ENCODE results near the gene CHRNA5.

Gene CHRNA5

DNA sequence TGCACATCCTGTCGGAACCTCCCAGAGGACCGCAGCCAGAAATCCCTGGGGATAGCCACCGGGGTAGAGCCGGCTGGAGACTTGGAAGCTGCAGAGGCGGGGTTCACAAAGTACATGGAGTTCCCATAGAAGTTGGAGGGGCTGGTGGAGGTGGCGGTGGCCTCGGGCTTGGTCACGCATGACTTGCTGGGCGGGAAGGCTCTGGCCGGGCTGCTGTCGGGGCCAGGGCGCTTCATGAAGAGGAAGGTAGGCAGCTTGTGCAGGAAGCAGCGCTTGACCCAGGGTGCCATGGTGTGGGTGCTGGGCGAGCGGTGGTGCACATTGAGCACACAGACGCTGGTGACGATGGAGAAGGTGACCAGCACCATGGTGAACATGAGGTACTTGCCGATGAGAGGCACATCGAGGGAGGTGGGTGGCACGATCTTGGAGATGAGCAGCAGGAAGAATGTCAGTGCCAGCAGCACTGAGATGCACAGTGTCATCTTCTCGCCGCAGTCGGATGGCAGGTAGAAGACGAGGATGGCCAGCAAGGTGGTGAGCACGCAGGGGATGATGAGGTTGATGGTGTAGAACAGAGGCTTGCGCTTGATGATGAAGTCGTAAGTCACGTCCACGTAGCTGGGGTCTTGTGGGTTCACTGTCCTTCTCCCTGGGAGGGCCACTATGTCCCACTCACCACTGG, 63.9 kb downstream of the CHRNA5 start:
- H3K9me3 Mint-ChIP-seq = peaks cover 8% of the 10 kb centered on the region
- H3K36me3 Mint-ChIP-seq (ENCODE audit: low read depth) = peaks cover 36% of the 10 kb centered on the region
- H3K4me3 Mint-ChIP-seq = no peak overlapping the region
- no peaks in the 10 kb centered on the region for H3K4me1 Mint-ChIP-seq
- no peak overlapping the region for H3K27ac Mint-ChIP-seq
- TF ChIP-seq, protein P1, sequence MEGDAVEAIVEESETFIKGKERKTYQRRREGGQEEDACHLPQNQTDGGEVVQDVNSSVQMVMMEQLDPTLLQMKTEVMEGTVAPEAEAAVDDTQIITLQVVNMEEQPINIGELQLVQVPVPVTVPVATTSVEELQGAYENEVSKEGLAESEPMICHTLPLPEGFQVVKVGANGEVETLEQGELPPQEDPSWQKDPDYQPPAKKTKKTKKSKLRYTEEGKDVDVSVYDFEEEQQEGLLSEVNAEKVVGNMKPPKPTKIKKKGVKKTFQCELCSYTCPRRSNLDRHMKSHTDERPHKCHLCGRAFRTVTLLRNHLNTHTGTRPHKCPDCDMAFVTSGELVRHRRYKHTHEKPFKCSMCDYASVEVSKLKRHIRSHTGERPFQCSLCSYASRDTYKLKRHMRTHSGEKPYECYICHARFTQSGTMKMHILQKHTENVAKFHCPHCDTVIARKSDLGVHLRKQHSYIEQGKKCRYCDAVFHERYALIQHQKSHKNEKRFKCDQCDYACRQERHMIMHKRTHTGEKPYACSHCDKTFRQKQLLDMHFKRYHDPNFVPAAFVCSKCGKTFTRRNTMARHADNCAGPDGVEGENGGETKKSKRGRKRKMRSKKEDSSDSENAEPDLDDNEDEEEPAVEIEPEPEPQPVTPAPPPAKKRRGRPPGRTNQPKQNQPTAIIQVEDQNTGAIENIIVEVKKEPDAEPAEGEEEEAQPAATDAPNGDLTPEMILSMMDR (IDR thresholded peaks at IDR 0.05; ENCODE audit: unreplicated experiment in 3 of 3) = no peak
- peaks cover 49% of the 10 kb centered on the region for H3K27me3 Mint-ChIP-seq (ENCODE audit: low read depth)

DNA sequence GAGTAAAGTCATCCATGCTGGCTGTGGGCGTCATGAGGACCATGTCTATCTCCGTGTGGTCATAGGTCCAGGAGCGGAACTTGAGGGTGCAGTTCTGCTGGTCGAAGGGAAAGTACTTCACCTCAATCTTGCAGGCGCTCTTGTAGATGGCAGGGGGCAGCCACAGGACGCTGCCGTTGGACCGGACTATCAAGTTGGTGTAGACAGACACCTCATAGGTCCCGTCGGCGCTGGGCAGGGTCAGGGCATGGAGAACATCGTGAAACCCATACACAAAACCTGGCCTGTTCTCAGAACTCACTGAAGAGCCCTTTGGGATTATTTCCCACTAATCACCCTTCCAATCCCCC, 64.4 kb downstream of the CHRNA5 start:
- H3K27ac Mint-ChIP-seq = no peak overlapping the region
- TF ChIP-seq, protein P1 (IDR thresholded peaks at IDR 0.05; ENCODE audit: unreplicated experiment in 3 of 3) = no peak
- no peak overlapping the region for H3K4me3 Mint-ChIP-seq
- H3K4me1 Mint-ChIP-seq = no peaks in the 10 kb centered on the region
- peaks cover 8% of the 10 kb centered on the region for H3K9me3 Mint-ChIP-seq
- peaks cover 36% of the 10 kb centered on the region for H3K36me3 Mint-ChIP-seq (ENCODE audit: low read depth)
- H3K27me3 Mint-ChIP-seq (ENCODE audit: low read depth) = peaks cover 44% of the 10 kb centered on the region

DNA sequence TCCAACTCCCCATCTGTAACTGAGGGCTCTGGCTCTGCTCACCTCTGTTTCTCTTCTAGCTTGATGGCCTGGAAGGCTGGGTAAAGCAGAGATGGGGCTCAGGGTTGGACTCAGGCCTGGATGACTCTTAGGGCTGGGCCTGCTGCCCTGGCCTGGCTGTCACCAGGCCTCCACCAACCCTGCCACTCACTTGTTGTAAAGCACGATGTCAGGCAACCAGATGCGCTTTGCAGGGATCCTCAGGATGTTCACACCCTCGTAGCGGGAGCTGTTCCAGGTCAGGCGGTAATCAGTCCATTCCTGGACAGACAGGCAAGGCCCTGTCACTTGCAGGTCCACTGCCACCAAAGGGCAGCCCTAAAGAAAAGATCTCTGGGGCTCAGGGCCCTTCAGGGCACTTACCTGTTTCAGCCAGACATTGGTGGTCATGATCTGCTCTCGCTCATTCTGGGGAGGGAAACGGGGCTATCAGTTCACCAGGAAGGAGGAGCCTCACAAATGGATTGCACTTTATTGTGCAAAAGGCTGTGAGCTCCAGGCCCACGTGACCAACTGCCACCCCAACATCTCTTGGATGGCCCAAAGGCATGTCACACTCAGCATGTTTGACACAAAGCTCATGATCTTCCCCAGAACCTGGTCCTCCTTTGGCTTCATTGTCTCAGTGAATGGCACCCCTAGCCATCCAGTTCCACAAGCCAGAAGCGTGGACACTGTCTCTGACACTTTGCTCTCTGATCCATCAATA, 65.7 kb downstream of the CHRNA5 start:
- Mint-ChIP-seq H3K36me3 (ENCODE audit: low read depth) (peaks cover 36% of the 10 kb centered on the region), H3K4me1 (no peaks in the 10 kb centered on the region), H3K9me3 (peaks cover 8% of the 10 kb centered on the region)

DNA sequence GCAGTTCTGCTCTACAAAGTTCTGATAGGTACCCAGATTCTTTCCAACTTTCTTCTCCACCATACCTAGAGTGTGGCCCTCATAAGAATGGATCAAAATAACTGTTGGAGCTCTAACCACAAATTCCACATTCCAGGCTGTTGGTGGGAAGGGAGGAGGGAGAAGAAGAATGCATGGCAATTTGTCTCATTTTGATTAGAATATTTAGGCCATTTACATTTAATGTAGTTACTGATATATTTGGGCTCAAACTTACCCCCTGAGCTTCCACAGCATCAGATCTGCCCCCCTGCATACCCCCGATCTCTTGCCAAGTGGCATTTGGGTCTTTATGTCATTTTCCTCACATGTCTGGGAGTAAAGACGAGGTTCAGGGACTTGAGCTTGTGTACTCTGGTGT, 68.0 kb downstream of the CHRNA5 start:
- no peaks in the 10 kb centered on the region for H3K4me1 Mint-ChIP-seq
- H3K9me3 Mint-ChIP-seq = peaks cover 8% of the 10 kb centered on the region
- peaks cover 36% of the 10 kb centered on the region for H3K36me3 Mint-ChIP-seq (ENCODE audit: low read depth)
- TF ChIP-seq, protein P1 (IDR thresholded peaks at IDR 0.05; ENCODE audit: unreplicated experiment in 3 of 3) = no peak
- peaks cover 18% of the 10 kb centered on the region for H3K27me3 Mint-ChIP-seq (ENCODE audit: low read depth)
- H3K27ac Mint-ChIP-seq = no peak overlapping the region
- H3K4me3 Mint-ChIP-seq = no peak overlapping the region

More for the DNA sequence above, 65.7 kb downstream of the CHRNA5 start:
- Mint-ChIP-seq H3K27me3 (ENCODE audit: low read depth) (peaks cover 37% of the 10 kb centered on the region), H3K27ac (no peak overlapping the region), H3K4me3 (no peak overlapping the region)
- TF ChIP-seq, protein P1 (IDR thresholded peaks at IDR 0.05; ENCODE audit: unreplicated experiment in 3 of 3) = no peak

DNA sequence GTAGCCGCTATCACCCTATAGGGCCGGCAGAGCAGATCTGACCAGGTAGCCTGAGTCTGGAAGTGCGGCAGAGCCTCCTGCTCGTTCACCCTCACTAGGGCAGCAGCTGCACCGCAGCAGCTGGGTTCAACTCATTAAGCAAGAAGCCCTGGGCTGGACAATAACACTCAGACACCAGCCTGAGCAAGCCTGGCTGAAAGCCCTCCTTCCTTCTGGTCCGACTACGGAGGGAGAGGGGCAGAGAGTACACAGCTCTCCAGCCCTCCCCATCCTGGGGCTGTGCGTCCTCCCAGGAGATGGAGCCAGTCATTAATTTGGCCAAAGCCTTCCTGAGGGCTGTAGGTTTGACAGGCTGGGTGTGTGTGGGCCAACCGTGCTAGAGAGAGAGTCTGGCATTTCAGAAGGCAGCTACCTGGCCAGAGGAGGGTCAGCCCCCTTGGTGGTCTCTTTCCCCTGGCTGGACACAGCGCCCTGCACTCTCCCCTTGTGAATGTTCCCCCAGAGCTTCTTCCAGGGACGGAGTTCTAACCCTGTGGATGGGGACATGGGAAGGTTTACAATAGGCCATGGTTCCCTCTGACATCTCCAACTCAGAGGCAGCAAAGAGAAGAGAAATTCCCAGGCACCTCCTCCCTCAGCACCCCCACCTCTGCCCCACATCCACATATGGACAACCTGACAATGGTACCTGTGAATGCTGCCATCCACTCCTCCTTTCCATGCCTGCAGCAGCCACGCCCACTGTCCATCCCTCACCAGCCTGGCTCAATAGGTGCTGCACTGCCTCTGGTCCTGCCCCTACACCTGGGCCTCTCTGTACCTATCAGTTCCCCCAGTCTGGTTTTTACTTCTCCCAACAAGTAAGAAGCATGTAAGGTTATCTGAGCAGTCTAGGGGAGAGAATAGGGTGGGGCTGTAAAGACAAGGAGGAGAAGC, 69.2 kb downstream of the CHRNA5 start:
- H3K9me3 Mint-ChIP-seq = peaks cover 6% of the 10 kb centered on the region
- peaks cover 31% of the 10 kb centered on the region for H3K36me3 Mint-ChIP-seq (ENCODE audit: low read depth)
- H3K4me1 Mint-ChIP-seq = peaks cover 5% of the 10 kb centered on the region
- no peak overlapping the region for H3K27ac Mint-ChIP-seq
- no peak overlapping the region for H3K4me3 Mint-ChIP-seq
- peaks cover 8% of the 10 kb centered on the region for H3K27me3 Mint-ChIP-seq (ENCODE audit: low read depth)
- TF ChIP-seq, protein P1 (IDR thresholded peaks at IDR 0.05; ENCODE audit: unreplicated experiment in 3 of 3) = no peak
